ENCODE measurements around the gene NUP160. TPM values are rescaled to one million over a fixed set of nuclear protein-coding genes. Genes with fewer than 3 reads are reported as not detected.

The NUP160 gene
- total RNA-seq, 1 experiment from 2014 or later: 53.8 TPM

GRCh38 chr11:47843361-47844055 lies 4.6 kb downstream of the NUP160 start (continued):
- TF ChIP-seq TCF7L2 (IDR thresholded peaks at IDR 0.05; ENCODE audit: borderline replicate concordance, extremely low read depth, insufficient read depth, insufficient read length) (no peak), CBX3 (IDR thresholded peaks at IDR 0.05; ENCODE audit: low read depth) (no peak)

GRCh38 chr11:47842749-47843148 lies 5.4 kb downstream of the NUP160 start:
- Histone ChIP-seq H2AFZ (ENCODE audit: low read depth, low read length, poor library complexity, severe bottlenecking) (no peak overlapping the region), H3K9me2 (ENCODE audit: insufficient read depth) (no peaks in the 10 kb centered on the region), H3K9ac (ENCODE audit: low read length) (no peak overlapping the region), H3K9me3 (ENCODE audit: control insufficient read depth in 1 of 2, insufficient read depth in 1 of 2, low read depth in 1 of 2, low read length in 2 of 2) (no peaks in the 10 kb centered on the region), H4K20me1 (ENCODE audit: insufficient read depth) (no peaks in the 10 kb centered on the region), H3K4me3 (replicated peaks in 1 of 2; ENCODE audit: low read depth in 1 of 2, low read length in 2 of 2) (no peak overlapping the region), H3K27ac (ENCODE audit: low read depth, low read length) (no peak overlapping the region), H3K4me1 (ENCODE audit: control insufficient read depth in 1 of 2, insufficient read depth in 2 of 2, low read length in 2 of 2) (peaks cover 6 to 9% of the 10 kb centered on the region in 2 experiments; a peak in 3 of 4 replicates), H3K4me2 (ENCODE audit: low read length) (no peak overlapping the region), H3K27me3 (ENCODE audit: insufficient read depth, low read length) (no peaks in the 10 kb centered on the region), H3K36me3 (ENCODE audit: control insufficient read depth in 1 of 2, insufficient read depth in 2 of 2, low read length in 2 of 2) (peaks cover 46 to 50% of the 10 kb centered on the region in 2 experiments; a peak in 3 of 4 replicates), H3K79me2 (ENCODE audit: insufficient read depth, low read length) (peaks cover 75% of the 10 kb centered on the region)
- DNase-seq (ENCODE audit: low read depth, low spot score) (no peak), ATAC-seq (no peak)
- intact Hi-C loops (cut with micrococcal nuclease): no loop called here
- BruUV-seq (replicated peaks): no TSS peak
- no peak for TF ChIP-seq CEBPB (IDR thresholded peaks at IDR 0.05; ENCODE audit: low read depth)
- no peak for TF ChIP-seq JUND (IDR thresholded peaks at IDR 0.05)
- ChIA-PET CTCF (no interaction called here), POLR2A (no interaction called here), RAD21 (ENCODE audit: low non-redundant PET in 1 of 2, low total read pairs in 2 of 2, uncharacterized antibody in 2 of 2, unreplicated experiment in 2 of 2) (no interaction called here)

DNA sequence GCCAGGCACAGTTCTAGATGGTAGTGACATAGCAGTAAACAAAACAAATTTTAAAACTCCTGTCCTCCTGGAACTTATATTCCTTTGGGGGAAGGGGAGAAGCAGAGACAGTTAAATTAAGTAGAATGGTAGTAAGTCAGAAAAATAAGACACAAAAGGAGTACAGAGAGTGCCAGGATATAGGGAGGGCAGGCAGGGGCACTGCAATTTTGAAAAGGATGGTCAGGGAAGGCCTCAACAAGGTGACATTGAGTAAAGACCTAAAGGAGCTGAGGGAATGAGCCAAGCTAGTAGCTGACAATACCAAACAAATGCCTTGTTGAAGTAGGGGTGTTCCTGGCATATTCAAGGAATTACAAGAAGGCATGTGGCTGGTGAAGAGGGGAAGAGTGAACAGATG lies 10.2 kb downstream of the NUP160 start:
- TF ChIP-seq POLR2A (IDR thresholded peaks at IDR 0.05; ENCODE audit: borderline replicate concordance, extremely low read depth, insufficient read depth, insufficient read length): no peak
- no peak for TF ChIP-seq JUND (IDR thresholded peaks at IDR 0.05)
- TF ChIP-seq EGR1 (IDR thresholded peaks at IDR 0.05; ENCODE audit: low read depth): no peak
- TF ChIP-seq SIN3A (IDR thresholded peaks at IDR 0.05; ENCODE audit: low read depth): no peak
- no peak for TF ChIP-seq ATF3 (IDR thresholded peaks at IDR 0.05)
- no peak for TF ChIP-seq REST (IDR thresholded peaks at IDR 0.05; ENCODE audit: low read depth)
- no peak for TF ChIP-seq SP1 (IDR thresholded peaks at IDR 0.05; ENCODE audit: low read depth)
- no peak for TF ChIP-seq POLR2AphosphoS5 (IDR thresholded peaks at IDR 0.05; ENCODE audit: low read depth, low read length)
- no peak for TF ChIP-seq TCF7L2 (IDR thresholded peaks at IDR 0.05; ENCODE audit: borderline replicate concordance, extremely low read depth, insufficient read depth, insufficient read length)
- no peak for TF ChIP-seq FOSL1 (IDR thresholded peaks at IDR 0.05; ENCODE audit: low read depth)
- no peak for TF ChIP-seq CBX3 (IDR thresholded peaks at IDR 0.05; ENCODE audit: low read depth)
- Histone ChIP-seq H2AFZ (ENCODE audit: low read depth, low read length, poor library complexity, severe bottlenecking) (no peak overlapping the region), H3K9me2 (ENCODE audit: insufficient read depth) (no peaks in the 10 kb centered on the region), H3K4me3 (replicated peaks in 1 of 2; ENCODE audit: low read depth in 1 of 2, low read length in 2 of 2) (no peak overlapping the region), H3K79me2 (ENCODE audit: insufficient read depth, low read length) (peaks cover 35% of the 10 kb centered on the region), H3K9me3 (ENCODE audit: control insufficient read depth in 1 of 2, insufficient read depth in 1 of 2, low read depth in 1 of 2, low read length in 2 of 2) (no peaks in the 10 kb centered on the region), H3K4me2 (ENCODE audit: low read length) (no peak overlapping the region), H4K20me1 (ENCODE audit: insufficient read depth) (no peaks in the 10 kb centered on the region), H3K27me3 (ENCODE audit: insufficient read depth, low read length) (no peaks in the 10 kb centered on the region), H3K36me3 (ENCODE audit: control insufficient read depth in 1 of 2, insufficient read depth in 2 of 2, low read length in 2 of 2) (peaks cover 58 to 78% of the 10 kb centered on the region in 2 experiments), H3K27ac (ENCODE audit: low read depth, low read length) (no peak overlapping the region), H3K4me1 (ENCODE audit: control insufficient read depth in 1 of 2, insufficient read depth in 2 of 2, low read length in 2 of 2) (no peaks in the 10 kb centered on the region), H3K9ac (ENCODE audit: low read length) (no peak overlapping the region)
- DNase-seq (ENCODE audit: low read depth, low spot score) (no peak), ATAC-seq (no peak)
- RAD21 ChIA-PET (ENCODE audit: low non-redundant PET in 1 of 2, low total read pairs in 2 of 2, uncharacterized antibody in 2 of 2, unreplicated experiment in 2 of 2): no interaction called here
- POLR2A ChIA-PET: no interaction called here
- CTCF ChIA-PET: no interaction called here
- intact Hi-C loops (cut with micrococcal nuclease): no loop called here
- BruUV-seq (replicated peaks): no TSS peak
